SK-N-MC (cell line): ENCODE results near the gene TXK.

Source experiments
- EZH2 ChIP-seq: fragments of 200-600 bp; sonication (generic); IDR thresholded peaks from one replicate; pipeline ENCODE4 v1.6.1; 2017; ENCODE audit warnings: antibody characterized with exemption
- POLR2AphosphoS5 ChIP-seq: IDR thresholded peaks from 2 replicates; pipeline ENCODE4 v1.6.1; 2012; ENCODE audit warnings: mild to moderate bottlenecking, low read depth, low read length, borderline replicate concordance

- TF ChIP-seq POLR2AphosphoS5 (no peak), EZH2 (no peak)
These were observed 39.3 kb upstream of the TXK start for GRCh38 chr4:48173056-48173991.
